Erythroblast (primary cell): ENCODE data around the gene GNAI1.

Experiments used
- GATA1 ChIP-seq: IDR thresholded peaks from 2 replicates; pipeline ENCODE4 v1.6.1; 2011; ENCODE audit warnings: low read depth, mild to moderate bottlenecking, control low read depth, low read length, moderate library complexity
- POLR2A ChIP-seq: IDR thresholded peaks from 2 replicates; pipeline ENCODE4 v1.6.1; 2011; ENCODE audit warnings: mild to moderate bottlenecking, low read length

- TF ChIP-seq POLR2A, result no peak
- no peak for TF ChIP-seq GATA1
These were observed 16.1 kb downstream of the GNAI1 start for GRCh38 chr7:80150611-80151273.
